WTC11 (cell line): Measurements from ENCODE around the gene PRKAR1B.

Experiments used
- ATF1 ChIP-seq: sonication (generic); formaldehyde crosslinking; IDR thresholded peaks from 2 replicates; pipeline ENCODE4 v1.8.1; 2023; ENCODE audit warnings: mild to moderate bottlenecking, moderate library complexity, missing genetic modification reagents
- JAZF1 ChIP-seq: fragments of 250-450 bp; sonication (Bioruptor Pico); IDR thresholded peaks from 2 replicates; pipeline ENCODE4 v1.9.0; 2021; ENCODE audit warnings: moderate library complexity, mild to moderate bottlenecking, inconsistent platforms
- JUN ChIP-seq: sonication (generic); formaldehyde crosslinking; IDR thresholded peaks from 2 replicates; pipeline ENCODE4 v1.8.0; 2023; ENCODE audit warnings: mild to moderate bottlenecking, missing genetic modification reagents
- NR2C2 ChIP-seq: sonication (generic); formaldehyde crosslinking; IDR thresholded peaks from 2 replicates; pipeline ENCODE4 v1.8.0; 2022; ENCODE audit warnings: mild to moderate bottlenecking, missing genetic modification reagents
- TF ChIP-seq, protein P1 (sequence below): fragments of 200-600 bp; IDR thresholded peaks from 2 replicates; pipeline ENCODE4 v1.8.0; 2022; ENCODE audit warnings: antibody characterized with exemption
- TF ChIP-seq, protein P2 (sequence below): sonication (generic); formaldehyde crosslinking; IDR thresholded peaks from 2 replicates; pipeline ENCODE4 v1.8.1; 2022; ENCODE audit warnings: low read depth, missing genetic modification reagents, borderline replicate concordance
- TF ChIP-seq, protein P3 (sequence below): sonication (generic); formaldehyde crosslinking; IDR thresholded peaks from 2 replicates; pipeline ENCODE4 v1.8.0; 2022; ENCODE audit warnings: mild to moderate bottlenecking, missing genetic modification reagents
- TF ChIP-seq, protein P4 (sequence below): sonication (generic); formaldehyde crosslinking; IDR thresholded peaks from 2 replicates; pipeline ENCODE4 v1.8.0; 2022; ENCODE audit warnings: mild to moderate bottlenecking, missing genetic modification reagents
- TF ChIP-seq, protein P5 (sequence below): sonication (generic); formaldehyde crosslinking; IDR thresholded peaks from 2 replicates; pipeline ENCODE4 v1.8.0; 2022; ENCODE audit warnings: missing genetic modification reagents

DNA sequence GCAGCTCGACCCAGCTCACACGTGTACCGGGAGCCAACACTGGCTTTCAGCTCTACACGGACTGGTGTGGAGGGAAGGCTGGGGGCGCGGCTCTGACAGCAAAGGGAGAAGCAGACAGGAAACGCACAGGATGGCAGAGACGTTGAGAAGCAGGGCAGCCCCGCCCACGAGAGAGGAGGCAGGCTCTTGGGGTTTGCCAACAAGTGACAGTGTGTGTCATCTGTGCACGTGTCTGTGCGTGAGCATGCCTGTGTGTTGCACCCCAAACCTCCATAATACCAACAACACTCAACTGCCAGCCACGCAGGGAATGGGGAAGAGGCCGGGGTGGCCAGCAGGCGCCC is 143.0 kb downstream of the PRKAR1B start:
- TF ChIP-seq, protein P1, sequence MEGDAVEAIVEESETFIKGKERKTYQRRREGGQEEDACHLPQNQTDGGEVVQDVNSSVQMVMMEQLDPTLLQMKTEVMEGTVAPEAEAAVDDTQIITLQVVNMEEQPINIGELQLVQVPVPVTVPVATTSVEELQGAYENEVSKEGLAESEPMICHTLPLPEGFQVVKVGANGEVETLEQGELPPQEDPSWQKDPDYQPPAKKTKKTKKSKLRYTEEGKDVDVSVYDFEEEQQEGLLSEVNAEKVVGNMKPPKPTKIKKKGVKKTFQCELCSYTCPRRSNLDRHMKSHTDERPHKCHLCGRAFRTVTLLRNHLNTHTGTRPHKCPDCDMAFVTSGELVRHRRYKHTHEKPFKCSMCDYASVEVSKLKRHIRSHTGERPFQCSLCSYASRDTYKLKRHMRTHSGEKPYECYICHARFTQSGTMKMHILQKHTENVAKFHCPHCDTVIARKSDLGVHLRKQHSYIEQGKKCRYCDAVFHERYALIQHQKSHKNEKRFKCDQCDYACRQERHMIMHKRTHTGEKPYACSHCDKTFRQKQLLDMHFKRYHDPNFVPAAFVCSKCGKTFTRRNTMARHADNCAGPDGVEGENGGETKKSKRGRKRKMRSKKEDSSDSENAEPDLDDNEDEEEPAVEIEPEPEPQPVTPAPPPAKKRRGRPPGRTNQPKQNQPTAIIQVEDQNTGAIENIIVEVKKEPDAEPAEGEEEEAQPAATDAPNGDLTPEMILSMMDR = no peak
- TF ChIP-seq ATF1 (CRISPR knock-in tag) = no peak
- TF ChIP-seq, protein P2, sequence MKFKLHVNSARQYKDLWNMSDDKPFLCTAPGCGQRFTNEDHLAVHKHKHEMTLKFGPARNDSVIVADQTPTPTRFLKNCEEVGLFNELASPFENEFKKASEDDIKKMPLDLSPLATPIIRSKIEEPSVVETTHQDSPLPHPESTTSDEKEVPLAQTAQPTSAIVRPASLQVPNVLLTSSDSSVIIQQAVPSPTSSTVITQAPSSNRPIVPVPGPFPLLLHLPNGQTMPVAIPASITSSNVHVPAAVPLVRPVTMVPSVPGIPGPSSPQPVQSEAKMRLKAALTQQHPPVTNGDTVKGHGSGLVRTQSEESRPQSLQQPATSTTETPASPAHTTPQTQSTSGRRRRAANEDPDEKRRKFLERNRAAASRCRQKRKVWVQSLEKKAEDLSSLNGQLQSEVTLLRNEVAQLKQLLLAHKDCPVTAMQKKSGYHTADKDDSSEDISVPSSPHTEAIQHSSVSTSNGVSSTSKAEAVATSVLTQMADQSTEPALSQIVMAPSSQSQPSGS (CRISPR knock-in tag) = no peak
- TF ChIP-seq JUN (CRISPR knock-in tag) = no peak
- TF ChIP-seq NR2C2 (CRISPR knock-in tag) = no peak
- TF ChIP-seq, protein P3, sequence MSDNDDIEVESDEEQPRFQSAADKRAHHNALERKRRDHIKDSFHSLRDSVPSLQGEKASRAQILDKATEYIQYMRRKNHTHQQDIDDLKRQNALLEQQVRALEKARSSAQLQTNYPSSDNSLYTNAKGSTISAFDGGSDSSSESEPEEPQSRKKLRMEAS (CRISPR knock-in tag) = no peak
- TF ChIP-seq JAZF1 (CRISPR knock-in tag) = no peak
- TF ChIP-seq, protein P4, sequence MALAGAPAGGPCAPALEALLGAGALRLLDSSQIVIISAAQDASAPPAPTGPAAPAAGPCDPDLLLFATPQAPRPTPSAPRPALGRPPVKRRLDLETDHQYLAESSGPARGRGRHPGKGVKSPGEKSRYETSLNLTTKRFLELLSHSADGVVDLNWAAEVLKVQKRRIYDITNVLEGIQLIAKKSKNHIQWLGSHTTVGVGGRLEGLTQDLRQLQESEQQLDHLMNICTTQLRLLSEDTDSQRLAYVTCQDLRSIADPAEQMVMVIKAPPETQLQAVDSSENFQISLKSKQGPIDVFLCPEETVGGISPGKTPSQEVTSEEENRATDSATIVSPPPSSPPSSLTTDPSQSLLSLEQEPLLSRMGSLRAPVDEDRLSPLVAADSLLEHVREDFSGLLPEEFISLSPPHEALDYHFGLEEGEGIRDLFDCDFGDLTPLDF (CRISPR knock-in tag) = no peak
- TF ChIP-seq, protein P5, sequence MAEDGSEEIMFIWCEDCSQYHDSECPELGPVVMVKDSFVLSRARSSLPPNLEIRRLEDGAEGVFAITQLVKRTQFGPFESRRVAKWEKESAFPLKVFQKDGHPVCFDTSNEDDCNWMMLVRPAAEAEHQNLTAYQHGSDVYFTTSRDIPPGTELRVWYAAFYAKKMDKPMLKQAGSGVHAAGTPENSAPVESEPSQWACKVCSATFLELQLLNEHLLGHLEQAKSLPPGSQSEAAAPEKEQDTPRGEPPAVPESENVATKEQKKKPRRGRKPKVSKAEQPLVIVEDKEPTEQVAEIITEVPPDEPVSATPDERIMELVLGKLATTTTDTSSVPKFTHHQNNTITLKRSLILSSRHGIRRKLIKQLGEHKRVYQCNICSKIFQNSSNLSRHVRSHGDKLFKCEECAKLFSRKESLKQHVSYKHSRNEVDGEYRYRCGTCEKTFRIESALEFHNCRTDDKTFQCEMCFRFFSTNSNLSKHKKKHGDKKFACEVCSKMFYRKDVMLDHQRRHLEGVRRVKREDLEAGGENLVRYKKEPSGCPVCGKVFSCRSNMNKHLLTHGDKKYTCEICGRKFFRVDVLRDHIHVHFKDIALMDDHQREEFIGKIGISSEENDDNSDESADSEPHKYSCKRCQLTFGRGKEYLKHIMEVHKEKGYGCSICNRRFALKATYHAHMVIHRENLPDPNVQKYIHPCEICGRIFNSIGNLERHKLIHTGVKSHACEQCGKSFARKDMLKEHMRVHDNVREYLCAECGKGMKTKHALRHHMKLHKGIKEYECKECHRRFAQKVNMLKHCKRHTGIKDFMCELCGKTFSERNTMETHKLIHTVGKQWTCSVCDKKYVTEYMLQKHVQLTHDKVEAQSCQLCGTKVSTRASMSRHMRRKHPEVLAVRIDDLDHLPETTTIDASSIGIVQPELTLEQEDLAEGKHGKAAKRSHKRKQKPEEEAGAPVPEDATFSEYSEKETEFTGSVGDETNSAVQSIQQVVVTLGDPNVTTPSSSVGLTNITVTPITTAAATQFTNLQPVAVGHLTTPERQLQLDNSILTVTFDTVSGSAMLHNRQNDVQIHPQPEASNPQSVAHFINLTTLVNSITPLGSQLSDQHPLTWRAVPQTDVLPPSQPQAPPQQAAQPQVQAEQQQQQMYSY = no peak
